OCI-LY3 (cell line): ENCODE data around the gene RBBP8.

ENCODE experiments used
- H2AFZ ChIP-seq: fragments of 200-600, 300-600 bp; shearing (Covaris generic); 2 replicates; pipeline ENCODE4 v1.6.0; 2014; ENCODE audit warnings: antibody characterized with exemption, low read depth, low read length
- H3K27ac ChIP-seq: fragments of 200-600, 300-600 bp; sonication (generic); 2 replicates; pipeline ENCODE4 v1.5.1; 2014; ENCODE audit warnings: mild to moderate bottlenecking, low read length, moderate library complexity, mixed read lengths
- H3K27me3 ChIP-seq: fragments of 200-600, 300-600 bp; sonication (generic); 2 replicates; pipeline ENCODE4 v1.6.1; 2014; ENCODE audit warnings: low read depth, low read length, mixed read lengths
- H3K36me3 ChIP-seq: fragments of 200-600, 300-600 bp; sonication (generic); replicated peaks from 2 replicates; pipeline ENCODE3; 2014; ENCODE audit warnings: low read depth, low read length, mixed read lengths
- H3K4me1 ChIP-seq: fragments of 300-600, 200-600 bp; sonication (generic); 2 replicates; pipeline ENCODE4 v1.6.1; 2014; ENCODE audit warnings: low read length, mixed read lengths
- H3K4me2 ChIP-seq: fragments of 200-600, 300-600 bp; sonication (generic); 2 replicates; pipeline ENCODE4 v1.6.1; 2014; ENCODE audit warnings: low read length, mixed read lengths
- H3K4me3 ChIP-seq: fragments of 300-600, 200-600 bp; sonication (generic); 2 replicates; pipeline ENCODE4 v1.5.1; 2014; ENCODE audit warnings: antibody characterized with exemption, mild to moderate bottlenecking, low read length, moderate library complexity
- H3K79me2 ChIP-seq: fragments of 300-600, 200-600 bp; shearing (Covaris generic); 2 replicates; pipeline ENCODE4 v1.6.1; 2014; ENCODE audit warnings: mild to moderate bottlenecking, low read length, mixed read lengths
- H3K9ac ChIP-seq: fragments of 300-600, 200-600 bp; shearing (Covaris generic); 2 replicates; pipeline ENCODE4 v1.6.0; 2014; ENCODE audit warnings: mild to moderate bottlenecking, low read length, moderate library complexity
- H3K9me3 ChIP-seq: fragments of 200-600, 300-600 bp; shearing (Covaris generic); 2 replicates; pipeline ENCODE4 v1.6.1; 2014; ENCODE audit warnings: low read length, mixed read lengths; ENCODE audit not compliant: insufficient read depth
- H4K20me1 ChIP-seq: fragments of 200-600, 300-600 bp; sonication (generic); 2 replicates; pipeline ENCODE4 v1.6.1; 2016; ENCODE audit warnings: low read length, mixed read lengths; ENCODE audit not compliant: insufficient read depth
- CTCF ChIP-seq: fragments of 200-600, 300-600 bp; sonication (generic); IDR thresholded peaks from 2 replicates; pipeline ENCODE4 v1.5.1; 2014; ENCODE audit warnings: antibody characterized with exemption, low read length, low read depth
- EZH2phosphoT487 ChIP-seq: fragments of 200-600 bp; shearing (Covaris generic); IDR thresholded peaks from 2 replicates; pipeline ENCODE4 v1.6.1; 2018; ENCODE audit warnings: antibody characterized with exemption, mixed run types, low read depth

RBBP8 gene

DNA sequence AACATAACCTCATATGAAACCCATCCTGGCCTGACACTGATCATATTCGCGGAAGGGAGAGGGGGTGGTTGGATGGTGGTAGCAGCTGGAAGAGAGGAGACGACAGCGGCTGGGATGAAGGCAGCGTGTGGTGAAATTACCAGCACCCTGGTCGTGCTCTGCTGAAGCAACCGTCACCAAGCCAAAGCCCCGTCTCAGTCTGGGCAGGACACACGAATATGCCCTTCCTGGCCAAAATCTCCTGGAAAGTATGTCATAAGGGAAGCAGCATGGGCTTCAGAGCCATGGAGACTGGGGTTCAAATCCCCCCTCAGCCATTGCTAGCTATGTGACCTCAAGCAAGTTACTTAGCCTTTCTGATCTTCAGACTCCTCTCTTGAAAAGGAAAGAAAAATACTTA, 139.0 kb downstream of the RBBP8 start:
- no peaks in the 10 kb centered on the region for H3K9me3 ChIP-seq
- H3K4me2 ChIP-seq: no peak overlapping the region
- no peaks in the 10 kb centered on the region for H3K36me3 ChIP-seq
- no peak overlapping the region for H3K9ac ChIP-seq
- no peaks in the 10 kb centered on the region for H3K27me3 ChIP-seq
- H3K4me3 ChIP-seq: no peak overlapping the region
- no peak overlapping the region for H3K27ac ChIP-seq
- H4K20me1 ChIP-seq: no peaks in the 10 kb centered on the region
- peak overlapping the region; percentile 86; the same call in 1 of the 2 replicates for H2AFZ ChIP-seq
- TF ChIP-seq EZH2phosphoT487: no peak
- TF ChIP-seq CTCF: no peak
- peaks cover 8% of the 10 kb centered on the region for H3K4me1 ChIP-seq
- H3K79me2 ChIP-seq: no peaks in the 10 kb centered on the region

- no peaks in the 10 kb centered on the region for H4K20me1 ChIP-seq
- no peak overlapping the region for H3K4me2 ChIP-seq
- TF ChIP-seq EZH2phosphoT487: no peak
- no peak for TF ChIP-seq CTCF
- H3K36me3 ChIP-seq: no peaks in the 10 kb centered on the region
- H3K27ac ChIP-seq: no peak overlapping the region
- no peaks in the 10 kb centered on the region for H3K27me3 ChIP-seq
- H3K79me2 ChIP-seq: no peaks in the 10 kb centered on the region
- no peak overlapping the region for H2AFZ ChIP-seq
- peaks cover 28% of the 10 kb centered on the region for H3K4me1 ChIP-seq
- H3K9me3 ChIP-seq: no peaks in the 10 kb centered on the region
- no peak overlapping the region for H3K4me3 ChIP-seq
- no peak overlapping the region for H3K9ac ChIP-seq
Measured at GRCh38 chr18:23073996-23074606, 141.0 kb downstream of the RBBP8 start.
